Measurements from ENCODE around the gene MEGF6.

GRCh38 chr1:3469849-3470649, 141.3 kb downstream of the MEGF6 start:
- no peak for TF ChIP-seq SNAI2 (CRISPR knock-in tag; IDR thresholded peaks at IDR 0.05)
- no peak for TF ChIP-seq ZC3H10 (CRISPR knock-in tag; IDR thresholded peaks at IDR 0.05)
- no peak for TF ChIP-seq ZNF8 (CRISPR knock-in tag; IDR thresholded peaks at IDR 0.05)
- TF ChIP-seq CREB5 (CRISPR knock-in tag; IDR thresholded peaks at IDR 0.05; ENCODE audit: low read depth) = no peak
- no peak for TF ChIP-seq RARB (CRISPR knock-in tag; IDR thresholded peaks at IDR 0.05)
- TF ChIP-seq TOX (CRISPR knock-in tag; IDR thresholded peaks at IDR 0.05; ENCODE audit: borderline replicate concordance) = no peak

Measured in SK-N-SH treated with all-trans-retinoic acid at 6 μM for 48 hours (cell line).